Measurements from ENCODE around the gene APOM. TPM values are rescaled to one million over a fixed set of nuclear protein-coding genes. Genes with fewer than 3 reads are reported as not detected.

Gene APOM
- total RNA-seq, 1 donor from 2014 or later: 1.8 TPM

GRCh38 chr6:31662124-31662723 is 6.5 kb downstream of the APOM start:
- H3K27me3 ChIP-seq (ENCODE audit: control insufficient read depth, insufficient read depth, low read length): no peaks in the 10 kb centered on the region
- peaks cover 1% of the 10 kb centered on the region for H3K36me3 ChIP-seq (ENCODE audit: control insufficient read depth, insufficient read depth, low read length)
- TF ChIP-seq, protein P1, sequence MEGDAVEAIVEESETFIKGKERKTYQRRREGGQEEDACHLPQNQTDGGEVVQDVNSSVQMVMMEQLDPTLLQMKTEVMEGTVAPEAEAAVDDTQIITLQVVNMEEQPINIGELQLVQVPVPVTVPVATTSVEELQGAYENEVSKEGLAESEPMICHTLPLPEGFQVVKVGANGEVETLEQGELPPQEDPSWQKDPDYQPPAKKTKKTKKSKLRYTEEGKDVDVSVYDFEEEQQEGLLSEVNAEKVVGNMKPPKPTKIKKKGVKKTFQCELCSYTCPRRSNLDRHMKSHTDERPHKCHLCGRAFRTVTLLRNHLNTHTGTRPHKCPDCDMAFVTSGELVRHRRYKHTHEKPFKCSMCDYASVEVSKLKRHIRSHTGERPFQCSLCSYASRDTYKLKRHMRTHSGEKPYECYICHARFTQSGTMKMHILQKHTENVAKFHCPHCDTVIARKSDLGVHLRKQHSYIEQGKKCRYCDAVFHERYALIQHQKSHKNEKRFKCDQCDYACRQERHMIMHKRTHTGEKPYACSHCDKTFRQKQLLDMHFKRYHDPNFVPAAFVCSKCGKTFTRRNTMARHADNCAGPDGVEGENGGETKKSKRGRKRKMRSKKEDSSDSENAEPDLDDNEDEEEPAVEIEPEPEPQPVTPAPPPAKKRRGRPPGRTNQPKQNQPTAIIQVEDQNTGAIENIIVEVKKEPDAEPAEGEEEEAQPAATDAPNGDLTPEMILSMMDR (IDR thresholded peaks at IDR 0.05; ENCODE audit: insufficient read depth, low read length, poor library complexity, severe bottlenecking): no peak
- DNase-seq (ENCODE audit: low read depth): no peak
- no peak overlapping the region for H3K4me3 ChIP-seq (ENCODE audit: low read depth, low read length)

DNA sequence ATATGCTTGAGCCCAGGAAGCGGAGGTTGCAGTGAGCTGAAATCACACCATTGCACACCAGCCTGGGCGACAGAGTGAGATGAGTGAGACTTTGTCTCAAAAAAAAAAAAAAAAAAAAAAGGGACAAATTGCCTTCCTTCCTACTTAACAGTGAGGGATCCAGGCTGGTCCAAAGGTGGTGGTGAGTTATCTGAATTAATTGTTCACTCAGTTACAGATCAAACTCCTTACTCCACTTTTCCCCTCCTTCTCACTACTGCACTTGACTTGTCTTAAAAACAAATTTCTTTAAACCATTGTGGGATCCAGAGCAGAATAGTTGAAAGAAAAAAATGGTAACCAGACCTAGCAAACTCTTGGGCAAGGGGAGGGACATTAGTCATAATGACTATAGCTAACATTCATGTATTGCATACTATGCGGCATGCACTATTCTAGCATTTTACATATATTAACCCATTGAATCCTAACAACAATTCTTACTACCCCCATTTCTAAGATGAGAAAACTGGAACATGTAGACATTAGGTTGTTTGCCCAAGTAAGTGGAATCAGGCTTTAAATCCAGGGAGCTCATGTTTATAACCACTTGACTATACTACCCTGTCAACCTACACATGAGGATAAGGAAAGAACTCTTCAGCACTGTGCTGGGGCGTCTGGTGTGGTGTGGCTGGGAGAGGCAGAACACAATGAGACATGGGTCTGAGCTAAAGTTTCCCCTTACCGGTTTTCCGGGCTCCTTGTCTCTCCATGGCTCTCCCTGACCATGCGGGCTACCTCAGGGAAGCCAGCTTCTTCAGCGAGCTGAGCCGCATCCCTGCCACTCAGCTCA is 7.6 kb downstream of the APOM start:
- DNase-seq (ENCODE audit: low read depth): no peak
- Histone ChIP-seq H3K4me3 (ENCODE audit: low read depth, low read length) (peak overlapping the region; percentile 99), H3K36me3 (ENCODE audit: control insufficient read depth, insufficient read depth, low read length) (peaks cover 4% of the 10 kb centered on the region), H3K27me3 (ENCODE audit: control insufficient read depth, insufficient read depth, low read length) (no peaks in the 10 kb centered on the region)
- TF ChIP-seq, protein P1 (IDR thresholded peaks at IDR 0.05; ENCODE audit: insufficient read depth, low read length, poor library complexity, severe bottlenecking): no peak

- Histone ChIP-seq H3K4me3 (ENCODE audit: low read depth, low read length) (peak overlapping the region; percentile 99), H3K27me3 (ENCODE audit: control insufficient read depth, insufficient read depth, low read length) (no peaks in the 10 kb centered on the region), H3K36me3 (ENCODE audit: control insufficient read depth, insufficient read depth, low read length) (peaks cover 4% of the 10 kb centered on the region)
- TF ChIP-seq, protein P1 (IDR thresholded peaks at IDR 0.05; ENCODE audit: insufficient read depth, low read length, poor library complexity, severe bottlenecking): peak; percentile 2
- no peak for DNase-seq (ENCODE audit: low read depth)
These were observed 8.5 kb downstream of the APOM start for GRCh38 chr6:31663961-31664789.

DNA sequence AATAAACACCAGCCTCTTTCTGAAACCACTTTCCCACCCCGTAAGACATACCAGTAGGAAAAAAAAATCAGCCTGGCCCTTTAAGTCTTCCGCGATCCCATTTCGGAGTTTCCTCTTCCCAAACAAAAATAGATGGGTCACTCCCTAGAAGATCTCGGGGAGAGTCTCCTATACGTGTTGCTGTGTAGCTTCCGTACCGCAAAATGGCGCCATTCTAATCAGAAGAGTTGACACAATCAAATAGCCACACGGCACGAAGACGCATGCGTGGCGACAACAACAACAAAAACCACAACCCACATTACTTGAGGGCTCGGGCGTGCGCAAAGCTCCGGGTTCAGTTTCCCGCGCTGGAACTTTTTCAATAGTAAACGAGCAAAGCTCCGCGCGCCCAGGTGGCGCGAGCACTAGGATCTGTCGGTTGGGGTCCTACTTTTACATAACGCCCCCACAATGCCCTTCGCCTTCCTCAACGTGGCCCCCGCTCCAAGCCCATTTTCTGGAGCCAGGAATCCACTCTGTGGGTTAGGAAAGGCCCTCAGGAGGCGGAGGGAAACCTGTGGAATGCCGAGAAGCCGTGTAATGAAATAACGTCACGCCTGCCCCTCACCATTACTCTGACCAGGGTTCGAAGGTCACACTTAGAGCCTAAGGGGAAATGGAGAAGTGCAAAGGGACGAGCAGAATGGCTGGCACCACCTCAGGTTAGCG is 9.3 kb downstream of the APOM start, which contains the start of gene GPANK1:
GPANK1 (minus strand) TSS at position 208 of the 711 bp plus-strand sequence. CDS start 519 bp downstream, outside the sequence.
- Histone ChIP-seq H3K27me3 (ENCODE audit: control insufficient read depth, insufficient read depth, low read length) (no peaks in the 10 kb centered on the region), H3K36me3 (ENCODE audit: control insufficient read depth, insufficient read depth, low read length) (peaks cover 9% of the 10 kb centered on the region), H3K4me3 (ENCODE audit: low read depth, low read length) (peak within 1 kb of the TSS; percentile 99)
- TF ChIP-seq, protein P1 (IDR thresholded peaks at IDR 0.05; ENCODE audit: insufficient read depth, low read length, poor library complexity, severe bottlenecking): no peak
- DNase-seq (ENCODE audit: low read depth): peak; percentile 80

DNA sequence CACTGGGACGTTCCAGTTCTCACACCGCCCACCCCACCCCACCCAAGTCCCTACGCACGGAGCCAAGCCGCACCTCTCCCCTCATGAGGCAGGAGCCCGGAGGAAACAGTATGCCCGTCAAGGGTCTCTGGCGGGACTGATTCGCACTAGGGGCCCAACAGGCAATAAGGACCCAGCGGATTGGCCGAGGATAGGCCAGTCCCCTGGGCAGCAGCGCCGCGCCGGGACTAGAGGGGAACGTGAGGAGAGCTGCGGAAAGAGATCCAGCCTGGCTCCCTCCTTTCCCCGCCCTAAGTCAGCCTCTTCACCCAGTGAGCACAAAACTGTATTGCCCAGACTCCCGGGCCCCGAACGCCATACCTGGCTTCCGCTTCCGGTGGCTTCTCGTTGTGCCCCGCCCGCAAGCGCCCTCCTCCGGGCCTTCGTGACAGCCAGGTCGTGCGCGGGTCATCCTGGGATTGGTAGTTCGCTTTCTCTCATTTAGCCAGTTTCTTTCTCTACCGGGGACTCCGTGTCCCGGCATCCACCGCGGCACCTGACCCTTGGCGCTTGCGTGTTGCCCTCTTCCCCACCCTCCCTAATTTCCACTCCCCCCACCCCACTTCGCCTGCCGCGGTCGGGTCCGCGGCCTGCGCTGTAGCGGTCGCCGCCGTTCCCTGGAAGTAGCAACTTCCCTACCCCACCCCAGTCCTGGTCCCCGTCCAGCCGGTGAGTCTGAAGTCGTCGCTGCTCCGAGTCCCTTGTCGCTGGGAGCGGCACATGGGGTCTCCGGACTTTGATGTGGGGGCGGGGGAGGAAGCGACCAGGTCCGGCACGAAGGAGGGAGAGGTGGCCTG is 10.0 kb downstream of the APOM start, which contains the start of gene CSNK2B:
CSNK2B (plus strand) TSS at position 580 of the 836 bp plus-strand sequence. CDS start 752 bp downstream, outside the sequence.
- Histone ChIP-seq H3K4me3 (ENCODE audit: low read depth, low read length) (peak within 1 kb of the TSS; percentile 99), H3K27me3 (ENCODE audit: control insufficient read depth, insufficient read depth, low read length) (no peaks in the 10 kb centered on the region), H3K36me3 (ENCODE audit: control insufficient read depth, insufficient read depth, low read length) (peaks cover 10% of the 10 kb centered on the region)
- peak; percentile 87 for DNase-seq (ENCODE audit: low read depth)
- TF ChIP-seq, protein P1 (IDR thresholded peaks at IDR 0.05; ENCODE audit: insufficient read depth, low read length, poor library complexity, severe bottlenecking): no peak
